K562 (cell line): ENCODE measurements around the gene C1orf105. TPM values are rescaled to one million over a fixed set of nuclear protein-coding genes. Genes with fewer than 3 reads are reported as not detected.

Source experiments
- ATAC-seq: fragments of 200-7000 bp; cut with Tn5 transposase; 3 replicates; pipeline ENCODE4 v1.9.1; 2020; ENCODE audit warnings: moderate library complexity
- BruUV-seq: library from RNA; stranded (reverse); fragments of 400-500 nt; replicated peaks from 2 replicates; lab custom pipeline; 2021; lab: Mats Ljungman, UMichigan
- CTCF ChIA-PET: fragments of 300-600 bp; formaldehyde crosslinking; extraction: SDS; loops from one replicate; lab custom pipeline; 2021; ENCODE audit warnings: low intra/inter-chr PET ratio; lab: Yijun Ruan, JAX
- POLR2A ChIA-PET: fragments of 300-600, 350-650 bp; sonication (Branson Sonifier 250); formaldehyde crosslinking; extraction: SDS; loops from one replicate; lab custom pipeline; 2021; ENCODE audit warnings: antibody characterized with exemption, inconsistent platforms; lab: Yijun Ruan, JAX
- DNase-seq, 4 experiments: peaks; one replicate each; pipeline versions ENCODE4 v3.0.0 to v3.0.0-alpha.2; 2011 to 2018; ENCODE audit warnings: low spot score in 3 of 4, mixed read lengths in 3 of 4; ENCODE audit errors: extremely low read depth in 1 of 4
- FAIRE-seq: peaks from 2 replicates; lab custom pipeline; 2011; peaks lifted over from hg19 to GRCh38; lab: Jason Lieb, UNC
- H2AFZ ChIP-seq: 2 replicates; pipeline ENCODE4 v1.6.0; 2011; ENCODE audit warnings: low read depth, low read length, control low read depth, inconsistent platforms
- H3K27ac ChIP-seq: fragments of 200-600 bp; 3 replicates; pipeline ENCODE4 v1.8.0; 2011; ENCODE audit warnings: low read depth, mild to moderate bottlenecking, control low read depth, inconsistent platforms, low read length, moderate library complexity, mixed read lengths; ENCODE audit errors: extremely low read depth
- H3K27me3 ChIP-seq, 2 experiments: fragments of 300-600 bp in 1 of 2; 2 replicates in 1 of 2; 3 replicates in 1 of 2; pipeline versions ENCODE4 v1.6.0 to v1.8.0; 2011; ENCODE audit warnings: inconsistent platforms in 2 of 2, low read length in 2 of 2, mild to moderate bottlenecking in 1 of 2, mixed read lengths in 1 of 2, moderate library complexity in 1 of 2; ENCODE audit not compliant: control insufficient read depth in 2 of 2, insufficient read depth in 2 of 2
- H3K36me3 ChIP-seq: fragments of 300-600 bp; 3 replicates; pipeline ENCODE4 v1.8.0; 2011; ENCODE audit warnings: mild to moderate bottlenecking, low read length, inconsistent platforms; ENCODE audit not compliant: control insufficient read depth, insufficient read depth
- H3K4me1 ChIP-seq, 2 experiments: fragments of 200-600 bp in 1 of 2; replicated peaks in 1 of 2; 2 replicates in 1 of 2; 3 replicates in 1 of 2; pipeline versions ENCODE4 v1.5.1 to v1.8.0; 2011; ENCODE audit warnings: inconsistent platforms in 2 of 2, low read length in 2 of 2, mild to moderate bottlenecking in 1 of 2, mixed read lengths in 1 of 2, moderate library complexity in 1 of 2; ENCODE audit not compliant: control insufficient read depth in 2 of 2, insufficient read depth in 2 of 2
- H3K4me2 ChIP-seq: 2 replicates; pipeline ENCODE4 v1.6.1; 2011; ENCODE audit warnings: low read length, control low read depth, inconsistent platforms, mixed read lengths; ENCODE audit not compliant: insufficient read depth
- H3K4me3 ChIP-seq: fragments of 200-600 bp; sonication (generic), shearing (Covaris generic); 2 replicates; pipeline ENCODE4 v1.5.1; 2016; ENCODE audit warnings: control low read depth, inconsistent platforms
- H3K79me2 ChIP-seq: fragments of 200-600 bp; 3 replicates; pipeline ENCODE4 v1.8.0; 2011; ENCODE audit warnings: low read length, inconsistent platforms; ENCODE audit not compliant: control insufficient read depth, insufficient read depth
- H3K9ac ChIP-seq, 2 experiments: 2 replicates each; pipeline versions ENCODE4 v1.6.0 to v1.6.1; 2011; ENCODE audit warnings: low read depth in 2 of 2, low read length in 2 of 2, control low read depth in 1 of 2, inconsistent platforms in 1 of 2, mild to moderate bottlenecking in 1 of 2, mixed read lengths in 1 of 2; ENCODE audit not compliant: insufficient read depth in 1 of 2
- H3K9me1 ChIP-seq: one replicate; pipeline ENCODE4 v1.6.0; 2011; ENCODE audit warnings: inconsistent platforms, mild to moderate bottlenecking, low read length, moderate library complexity; ENCODE audit not compliant: control insufficient read depth, insufficient read depth
- H3K9me3 ChIP-seq: replicated peaks from 2 replicates; pipeline ENCODE4 v1.5.1; 2011; ENCODE audit warnings: low read depth, low read length, inconsistent platforms; ENCODE audit not compliant: control insufficient read depth, insufficient read depth
- H4K20me1 ChIP-seq: replicated peaks from 2 replicates; pipeline ENCODE4 v1.6.1; 2011; ENCODE audit warnings: low read length, inconsistent platforms, mixed read lengths; ENCODE audit not compliant: control insufficient read depth, insufficient read depth
- ADNP ChIP-seq: fragments of 200-800 bp; sonication (Bioruptor generic); IDR thresholded peaks from 2 replicates; pipeline ENCODE4 v1.6.1; 2016; ENCODE audit warnings: missing genetic modification characterization, missing compliant biosample characterization
- DIDO1 ChIP-seq: fragments of 450-650 bp; IDR thresholded peaks from 2 replicates; pipeline ENCODE4 v1.6.1; 2016; ENCODE audit warnings: low read depth, missing biosample characterization, missing genetic modification characterization
- ERF ChIP-seq: fragments of 450-650 bp; formaldehyde crosslinking; IDR thresholded peaks from 2 replicates; pipeline ENCODE4 v1.4.0; 2020; ENCODE audit warnings: mild to moderate bottlenecking, mixed read lengths
- LEF1 ChIP-seq: fragments of 450-650 bp; IDR thresholded peaks from 2 replicates; pipeline ENCODE4 v1.6.1; 2016; ENCODE audit warnings: mild to moderate bottlenecking
- NR2C1 ChIP-seq, 2 experiments: fragments of 450-650 bp; IDR thresholded peaks; 2 replicates each; pipeline ENCODE4 v1.6.1; 2017; ENCODE audit warnings: mild to moderate bottlenecking in 2 of 2, antibody characterized with exemption in 1 of 2, inconsistent platforms in 1 of 2, missing compliant biosample characterization in 1 of 2, missing genetic modification characterization in 1 of 2
- NUFIP1 ChIP-seq: fragments of 450-650 bp; IDR thresholded peaks from 2 replicates; pipeline ENCODE4 v1.6.1; 2018; ENCODE audit not compliant: partially characterized antibody
- XRCC5 ChIP-seq: fragments of 200-400 bp; formaldehyde crosslinking; IDR thresholded peaks from 2 replicates; pipeline ENCODE4 v1.6.1; 2017; ENCODE audit warnings: low read depth, mild to moderate bottlenecking, low read length
- ZNF436 ChIP-seq: fragments of 250-450, 450-650 bp; sonication (Bioruptor Pico); formaldehyde crosslinking; IDR thresholded peaks from 2 replicates; pipeline ENCODE4 v1.7.0; 2020; ENCODE audit warnings: mild to moderate bottlenecking
- WGBS: fragments of 100-300 bp; shearing (Covaris generic); methylation state at CpG from one replicate; pipeline ENCODE4 v1.1.6; 2016; ENCODE audit warnings: low coverage, mixed read lengths; ENCODE audit not compliant: insufficient coverage; ENCODE audit errors: missing lambda C conversion rate; 5-methylcytosine and 5-hydroxymethylcytosine counted together
- in situ Hi-C: fragments of 300-500 bp; cut with MboI; formaldehyde crosslinking; loops from 4 replicates; pipeline ENCODE4 v1.15.0; 2018; ENCODE audit warnings: inconsistent platforms, mixed read lengths
- intact Hi-C: fragments of 100-400 bp; cut with micrococcal nuclease; formaldehyde crosslinking; loops from 2 replicates; pipeline ENCODE4 v1.14.2; 2022
- polyA plus RNA-seq, 8 experiments: library from polyadenylated mRNA; depleted of rRNA in 4 of 8; stranded (reverse) in 5 of 8; unstranded in 3 of 8; fragments of >200 nt; fragmentation: Nextera tagmentation in 2 of 8; fragmentation: Illumina TruSeq in 1 of 8; extraction: Ambion mirVana in 2 of 8; extraction: Trizol in 1 of 8; gene quantifications; 2 replicates each; pipeline versions ENCODE4 v1.2.1 to v1.2.3, GENCODE V29; 2011 to 2014; ENCODE audit warnings: inconsistent platforms in 1 of 8, missing spikeins in 1 of 8
- total RNA-seq, 7 experiments: library from RNA; depleted of rRNA in 6 of 7; stranded (reverse); fragments of >200 nt in 6 of 7; fragmentation: Illumina TruSeq in 2 of 7; extraction: Trizol in 2 of 7; gene quantifications; 2 replicates each; pipeline versions ENCODE4 v1.2.1 to v1.2.3, GENCODE V29; 2011 to 2021; ENCODE audit warnings: low replicate concordance in 1 of 7
- TF ChIP-seq, protein P1 (sequence below): sonication (generic); formaldehyde crosslinking; IDR thresholded peaks from 2 replicates; pipeline ENCODE4 v1.8.1; 2023; ENCODE audit warnings: mild to moderate bottlenecking, missing genetic modification reagents, moderate library complexity

C1orf105 gene
- total and polyA plus RNA-seq, 9 of the 15 experiments (the other 6 are each of a cell fraction or from before 2014, with no cell fraction given): 0.08 TPM; not detected in 8

DNA sequence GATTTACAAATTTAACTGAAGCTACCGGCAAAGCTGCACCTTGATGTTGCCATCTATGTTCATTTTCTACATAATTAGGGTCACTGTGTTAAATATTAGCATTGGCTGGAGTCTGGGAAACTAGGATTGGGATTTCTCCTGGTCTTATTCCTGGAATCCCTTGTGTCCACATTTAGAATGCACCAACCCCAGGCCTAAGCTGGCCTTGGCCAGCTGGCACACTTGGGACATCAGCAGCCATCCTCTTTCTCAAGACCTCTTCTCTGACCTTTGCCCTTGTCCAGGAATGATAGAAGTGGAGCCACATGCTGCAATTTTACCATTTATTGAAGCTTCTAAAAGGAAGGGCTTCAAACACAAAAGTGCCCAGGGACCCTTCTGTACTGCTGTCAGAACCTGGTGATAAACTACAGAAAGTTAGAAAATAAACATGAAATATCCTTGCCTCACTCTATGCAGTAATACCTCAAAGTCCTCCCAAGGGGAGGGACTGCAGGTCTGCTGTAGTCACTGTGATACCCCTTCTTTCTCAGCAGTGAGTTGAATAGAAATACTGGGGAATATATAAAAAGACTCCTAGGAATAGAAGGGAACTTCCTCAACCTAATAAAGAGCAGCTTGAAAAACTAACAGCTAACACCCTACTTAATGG lies 37.1 kb downstream of the C1orf105 start:
- H3K27me3 ChIP-seq: no peaks in the 10 kb centered on the region
- H3K36me3 ChIP-seq: no peaks in the 10 kb centered on the region
- no peak overlapping the region for H3K4me3 ChIP-seq
- H3K79me2 ChIP-seq: no peaks in the 10 kb centered on the region
- intact Hi-C loops: no loop called here
- no peaks in the 10 kb centered on the region for H3K9me3 ChIP-seq
- H3K9me1 ChIP-seq: peaks cover 5% of the 10 kb centered on the region
- TF ChIP-seq LEF1 (no peak), ERF (CRISPR knock-in tag) (0 out of 2 replicates have a peak, but pooled peaks have one; percentile 17), DIDO1 (tag) (no peak), ADNP (tag) (no peak), NR2C1 (IDR thresholded peaks at IDR 0.05) (no peak), NR2C1 (tag; IDR thresholded peaks at IDR 0.05) (0 out of 2 replicates have a peak, but pooled peaks have one; percentile 17), NUFIP1 (no peak), XRCC5 (no peak), ZNF436 (CRISPR knock-in tag) (no peak)
- TF ChIP-seq, protein P1, sequence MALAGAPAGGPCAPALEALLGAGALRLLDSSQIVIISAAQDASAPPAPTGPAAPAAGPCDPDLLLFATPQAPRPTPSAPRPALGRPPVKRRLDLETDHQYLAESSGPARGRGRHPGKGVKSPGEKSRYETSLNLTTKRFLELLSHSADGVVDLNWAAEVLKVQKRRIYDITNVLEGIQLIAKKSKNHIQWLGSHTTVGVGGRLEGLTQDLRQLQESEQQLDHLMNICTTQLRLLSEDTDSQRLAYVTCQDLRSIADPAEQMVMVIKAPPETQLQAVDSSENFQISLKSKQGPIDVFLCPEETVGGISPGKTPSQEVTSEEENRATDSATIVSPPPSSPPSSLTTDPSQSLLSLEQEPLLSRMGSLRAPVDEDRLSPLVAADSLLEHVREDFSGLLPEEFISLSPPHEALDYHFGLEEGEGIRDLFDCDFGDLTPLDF (CRISPR knock-in tag): no peak
- TF ChIP-seq, all 486 proteins: peak for 2
- Histone ChIP-seq H3K9ac (no peak overlapping the region), H3K27ac (no peak overlapping the region), H4K20me1 (no peaks in the 10 kb centered on the region), H2AFZ (peak overlapping the region; percentile 89; the same call in 1 of the 2 replicates), H3K4me1 (peaks cover 14 to 25% of the 10 kb centered on the region in 2 experiments), H3K4me2 (no peak overlapping the region)
- no peak for DNase-seq
- FAIRE-seq: no peak
- no peak for ATAC-seq
- 48% methylated on average over 1 of the region's 1 CpG for WGBS
- in situ Hi-C loops: no loop called here
- POLR2A ChIA-PET: interaction anchor here (1.8 kb wide), 1 partner anchor 79 kb away, joined by 5 read pairs; no protein-coding TSS in a partner anchor
- BruUV-seq: no TSS peak
- CTCF ChIA-PET: no interaction called here
